ENCODE results near the gene KLK4. TPM values are rescaled to one million over a fixed set of nuclear protein-coding genes. Genes with fewer than 3 reads are reported as not detected.

The KLK4 gene
- total RNA-seq, 1 donor from 2014 or later = not detected

- Histone ChIP-seq H3K4me3 (ENCODE audit: low read depth, low read length) (no peak overlapping the region), H3K27me3 (ENCODE audit: control insufficient read depth, insufficient read depth, low read length) (no peaks in the 10 kb centered on the region), H3K36me3 (ENCODE audit: control insufficient read depth, insufficient read depth, low read length) (no peaks in the 10 kb centered on the region)
- no peak for TF ChIP-seq CTCF (IDR thresholded peaks at IDR 0.05; ENCODE audit: insufficient read depth, low read length, poor library complexity, severe bottlenecking)
- no peak for DNase-seq (ENCODE audit: low read depth)
Observed at GRCh38 chr19:50859849-50860248, 51.3 kb downstream of the KLK4 start.

GRCh38 chr19:50858886-50859285 is 52.3 kb downstream of the KLK4 start:
- TF ChIP-seq CTCF (IDR thresholded peaks at IDR 0.05; ENCODE audit: insufficient read depth, low read length, poor library complexity, severe bottlenecking) = no peak
- H3K4me3 ChIP-seq (ENCODE audit: low read depth, low read length) = no peak overlapping the region

GRCh38 chr19:50857366-50857765 is 53.8 kb downstream of the KLK4 start:
- no peak for DNase-seq (ENCODE audit: low read depth)
- no peak overlapping the region for H3K4me3 ChIP-seq (ENCODE audit: low read depth, low read length)
- no peak for TF ChIP-seq CTCF (IDR thresholded peaks at IDR 0.05; ENCODE audit: insufficient read depth, low read length, poor library complexity, severe bottlenecking)
- no peaks in the 10 kb centered on the region for H3K27me3 ChIP-seq (ENCODE audit: control insufficient read depth, insufficient read depth, low read length)
- no peaks in the 10 kb centered on the region for H3K36me3 ChIP-seq (ENCODE audit: control insufficient read depth, insufficient read depth, low read length)

More at GRCh38 chr19:50858886-50859285, 52.3 kb downstream of the KLK4 start:
- Histone ChIP-seq H3K27me3 (ENCODE audit: control insufficient read depth, insufficient read depth, low read length) (no peaks in the 10 kb centered on the region), H3K36me3 (ENCODE audit: control insufficient read depth, insufficient read depth, low read length) (no peaks in the 10 kb centered on the region)
- no peak for DNase-seq (ENCODE audit: low read depth)

Other genes with a start within 250 kb of the KLK4 start
- 1.2 and 1.6 TPM in 2 replicates for gene SHANK1, start 191.6 kb downstream of the KLK4 start, total RNA-seq
- 6.0 and 12.4 TPM in 2 replicates for gene CLEC11A, start 188.0 kb downstream of the KLK4 start, total RNA-seq
- gene GPR32, start 140.9 kb downstream of the KLK4 start, total RNA-seq = not detected in 2 replicates
- not detected in 2 replicates for gene ACP4, start 121.0 kb downstream of the KLK4 start, total RNA-seq
- not detected in 2 replicates for gene KLK1, start 87.6 kb downstream of the KLK4 start, total RNA-seq
- not detected in 2 replicates for gene KLK15, start 77.8 kb downstream of the KLK4 start, total RNA-seq
- gene KLK3, start 56.5 kb downstream of the KLK4 start, total RNA-seq = not detected in 2 replicates
- 0.96 TPM in 1 of 2 replicates, not detected in the other for gene KLK2, start 38.0 kb downstream of the KLK4 start, total RNA-seq
- gene KLK5, start 41.6 kb upstream of the KLK4 start, total RNA-seq = 10.8 and 11.3 TPM in 2 replicates
- gene KLK6, start 58.2 kb upstream of the KLK4 start, total RNA-seq = 33.5 and 39.9 TPM in 2 replicates
- gene KLK7, start 72.5 kb upstream of the KLK4 start, total RNA-seq = 18.7 and 18.8 TPM in 2 replicates
- gene KLK8, start 90.2 kb upstream of the KLK4 start, total RNA-seq = 3.1 and 7.1 TPM in 2 replicates
- gene KLK10, start 108.3 kb upstream of the KLK4 start, total RNA-seq = 6.7 and 9.0 TPM in 2 replicates
- gene KLK11, start 115.2 kb upstream of the KLK4 start, total RNA-seq = not detected in 2 replicates
- gene KLK12, start 123.6 kb upstream of the KLK4 start, total RNA-seq = not detected in 2 replicates
- gene KLK13, start 153.7 kb upstream of the KLK4 start, total RNA-seq = 0.08 and 0.21 TPM in 2 replicates
- gene KLK14, start 171.5 kb upstream of the KLK4 start, total RNA-seq = not detected in 2 replicates
- 19.1 and 23.6 TPM in 2 replicates for gene CTU1, start 197.0 kb upstream of the KLK4 start, total RNA-seq
- 0.13 and 0.14 TPM in 2 replicates for gene SIGLEC9, start 213.5 kb upstream of the KLK4 start, total RNA-seq
- not detected in 2 replicates for gene SIGLEC7, start 230.9 kb upstream of the KLK4 start, total RNA-seq